GM15510 (cell line): ENCODE measurements around the gene SDC1.

Experiments used
- POLR2A ChIP-seq: IDR thresholded peaks from 3 replicates; pipeline ENCODE4 v1.6.1; 2011; ENCODE audit warnings: borderline replicate concordance; ENCODE audit not compliant: insufficient read length; ENCODE audit errors: extremely low read depth

Gene SDC1

GRCh38 chr2:20210462-20210861 is 14.5 kb downstream of the SDC1 start:
- no peak for TF ChIP-seq POLR2A

- no peak for TF ChIP-seq POLR2A
Observed at GRCh38 chr2:20209373-20210109, 15.4 kb downstream of the SDC1 start.

GRCh38 chr2:20208476-20208859 is 16.5 kb downstream of the SDC1 start:
- no peak for TF ChIP-seq POLR2A

- no peak for TF ChIP-seq POLR2A
Observed at GRCh38 chr2:20207051-20207450, 17.9 kb downstream of the SDC1 start.

GRCh38 chr2:20205915-20206524 is 18.9 kb downstream of the SDC1 start:
- TF ChIP-seq POLR2A, result no peak

- no peak for TF ChIP-seq POLR2A
Observed at GRCh38 chr2:20205069-20205468, 19.9 kb downstream of the SDC1 start.

GRCh38 chr2:20203521-20204225 is 21.3 kb downstream of the SDC1 start:
- no peak for TF ChIP-seq POLR2A

GRCh38 chr2:20203072-20203471 is 21.9 kb downstream of the SDC1 start:
- no peak for TF ChIP-seq POLR2A

GRCh38 chr2:20201671-20202070 is 23.3 kb downstream of the SDC1 start:
- TF ChIP-seq POLR2A, result no peak

- TF ChIP-seq POLR2A, result no peak
Observed at GRCh38 chr2:20200697-20201555, 24.0 kb downstream of the SDC1 start.

- TF ChIP-seq POLR2A, result no peak
Observed at GRCh38 chr2:20199633-20200270, 25.2 kb downstream of the SDC1 start.

GRCh38 chr2:20198796-20199632 is 25.9 kb downstream of the SDC1 start:
- no peak for TF ChIP-seq POLR2A

- no peak for TF ChIP-seq POLR2A
Observed at GRCh38 chr2:20198001-20198400, 26.9 kb downstream of the SDC1 start.
